ENCODE measurements around the gene HCFC1. TPM values are rescaled to one million over a fixed set of nuclear protein-coding genes. Genes with fewer than 3 reads are reported as not detected.
"Not testable (repeated sequence)": the region's sequence is repeated elsewhere in the genome, so short reads cannot be mapped to it uniquely, and the experiment has no call there.

The HCFC1 gene
- total and polyA plus RNA-seq, 2 experiments from 2014 or later, result 18.9 to 25.0 TPM

DNA sequence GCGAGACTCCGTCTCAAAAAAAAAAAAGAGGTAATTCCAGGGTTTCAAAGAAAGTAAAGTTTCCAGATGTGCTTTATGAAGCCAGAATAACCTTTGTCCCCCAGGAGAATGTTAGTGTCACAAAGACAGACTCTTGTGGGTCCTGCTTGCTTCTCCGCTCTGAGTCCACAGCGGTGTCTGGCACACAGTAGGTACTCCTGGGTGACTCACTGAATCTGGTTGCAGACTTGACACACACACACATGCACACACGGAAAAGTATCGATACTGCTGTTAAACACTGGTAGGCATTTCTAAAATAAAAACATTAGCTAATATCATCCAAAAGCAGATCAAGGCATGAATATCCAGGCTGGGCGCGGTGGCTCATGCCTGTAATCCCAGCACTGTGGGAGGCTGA, 23.9 kb upstream of the HCFC1 start:
- Histone ChIP-seq H3K9me3 (ENCODE audit: low read depth) (no peaks in the 10 kb centered on the region), H3K4me2 (no peak overlapping the region), H3K9me2 (replicated peaks; ENCODE audit: insufficient read depth) (no peaks in the 10 kb centered on the region), H4K20me1 (ENCODE audit: insufficient read depth, poor library complexity, severe bottlenecking) (no peaks in the 10 kb centered on the region), H3K4me1 (ENCODE audit: insufficient read depth) (no peaks in the 10 kb centered on the region), H3K4me3 (no peak overlapping the region), H3K27ac (no peak overlapping the region), H3K36me3 (replicated peaks; ENCODE audit: insufficient read depth, low read depth) (no peaks in the 10 kb centered on the region), H2AFZ (no peak overlapping the region), H3K27me3 (no peaks in the 10 kb centered on the region), H3K79me2 (no peaks in the 10 kb centered on the region)
- WGBS (ENCODE audit: low lambda C conversion rate, missing lambda C conversion rate), result 86% methylated on average over 8 of the region's 8 CpGs
- no peak for DNase-seq (ENCODE audit: low spot score)
- TF ChIP-seq EZH2 (IDR thresholded peaks at IDR 0.05; ENCODE audit: borderline replicate concordance), result no peak
- TF ChIP-seq, protein P1, sequence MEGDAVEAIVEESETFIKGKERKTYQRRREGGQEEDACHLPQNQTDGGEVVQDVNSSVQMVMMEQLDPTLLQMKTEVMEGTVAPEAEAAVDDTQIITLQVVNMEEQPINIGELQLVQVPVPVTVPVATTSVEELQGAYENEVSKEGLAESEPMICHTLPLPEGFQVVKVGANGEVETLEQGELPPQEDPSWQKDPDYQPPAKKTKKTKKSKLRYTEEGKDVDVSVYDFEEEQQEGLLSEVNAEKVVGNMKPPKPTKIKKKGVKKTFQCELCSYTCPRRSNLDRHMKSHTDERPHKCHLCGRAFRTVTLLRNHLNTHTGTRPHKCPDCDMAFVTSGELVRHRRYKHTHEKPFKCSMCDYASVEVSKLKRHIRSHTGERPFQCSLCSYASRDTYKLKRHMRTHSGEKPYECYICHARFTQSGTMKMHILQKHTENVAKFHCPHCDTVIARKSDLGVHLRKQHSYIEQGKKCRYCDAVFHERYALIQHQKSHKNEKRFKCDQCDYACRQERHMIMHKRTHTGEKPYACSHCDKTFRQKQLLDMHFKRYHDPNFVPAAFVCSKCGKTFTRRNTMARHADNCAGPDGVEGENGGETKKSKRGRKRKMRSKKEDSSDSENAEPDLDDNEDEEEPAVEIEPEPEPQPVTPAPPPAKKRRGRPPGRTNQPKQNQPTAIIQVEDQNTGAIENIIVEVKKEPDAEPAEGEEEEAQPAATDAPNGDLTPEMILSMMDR (IDR thresholded peaks at IDR 0.05; ENCODE audit: poor library complexity), result no peak
- TF ChIP-seq EZH2phosphoT487 (IDR thresholded peaks at IDR 0.05; ENCODE audit: low read depth, severe bottlenecking, unreplicated experiment), result no peak

DNA sequence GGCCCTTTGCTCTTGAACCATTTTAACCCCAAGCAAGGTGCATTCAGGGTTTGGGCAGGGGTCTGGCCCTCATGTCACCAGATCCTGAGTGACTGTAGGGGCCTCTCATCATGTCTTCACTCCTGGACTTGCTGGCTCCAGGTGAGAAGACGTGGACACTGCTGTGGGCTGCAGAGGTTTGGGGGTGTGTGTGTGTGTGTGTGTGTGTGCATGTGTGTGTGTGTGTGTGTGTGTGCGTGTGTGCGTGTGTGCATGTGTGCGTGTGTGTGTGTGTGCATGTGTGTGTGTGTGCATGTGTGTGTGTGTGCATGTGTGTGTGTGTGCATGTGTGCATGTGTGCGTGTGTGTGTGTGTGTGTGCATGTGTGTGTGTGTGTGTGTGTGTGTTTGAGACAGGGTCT, 22.8 kb upstream of the HCFC1 start:
- H2AFZ ChIP-seq; H3K4me2 ChIP-seq; H4K20me1 ChIP-seq (ENCODE audit: insufficient read depth, poor library complexity, severe bottlenecking); H3K79me2 ChIP-seq; H3K9me2 ChIP-seq (replicated peaks; ENCODE audit: insufficient read depth); H3K27me3 ChIP-seq; H3K4me3 ChIP-seq; H3K27ac ChIP-seq; H3K9me3 ChIP-seq (ENCODE audit: low read depth); H3K36me3 ChIP-seq (replicated peaks; ENCODE audit: insufficient read depth, low read depth); DNase-seq (ENCODE audit: low spot score); H3K4me1 ChIP-seq (ENCODE audit: insufficient read depth): not testable (repeated sequence)
- whole genome bisulfite sequencing (ENCODE audit: low lambda C conversion rate, missing lambda C conversion rate), result 83% methylated on average over 4 of the region's 5 CpGs

DNA sequence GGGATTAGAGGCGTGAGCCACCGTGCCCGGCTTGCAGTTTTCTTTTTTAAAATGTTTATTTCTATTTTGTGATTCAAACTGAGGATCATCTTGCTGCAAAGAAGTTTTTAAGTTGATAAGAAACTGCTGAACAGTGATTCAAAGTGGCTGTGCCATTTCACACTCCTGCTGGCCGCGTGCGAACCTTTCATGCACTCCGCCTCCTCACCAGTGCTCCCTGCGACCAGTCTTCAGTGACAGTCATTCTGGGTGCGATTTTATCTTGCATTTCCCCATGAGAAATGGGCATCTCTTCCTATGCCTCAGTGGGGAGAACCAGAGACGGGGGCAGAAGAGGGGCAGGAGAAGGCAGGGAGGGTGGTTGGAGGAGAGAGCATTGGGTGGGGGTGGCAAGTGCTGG, 22.4 kb upstream of the HCFC1 start:
- WGBS (ENCODE audit: low lambda C conversion rate, missing lambda C conversion rate), result 91% methylated on average over 10 of the region's 10 CpGs
- no peak overlapping the region for H3K27ac ChIP-seq
- no peaks in the 10 kb centered on the region for H4K20me1 ChIP-seq (ENCODE audit: insufficient read depth, poor library complexity, severe bottlenecking)
- no peaks in the 10 kb centered on the region for H3K4me1 ChIP-seq (ENCODE audit: insufficient read depth)
- no peaks in the 10 kb centered on the region for H3K36me3 ChIP-seq (replicated peaks; ENCODE audit: insufficient read depth, low read depth)
- no peaks in the 10 kb centered on the region for H3K79me2 ChIP-seq
- H3K9me2 ChIP-seq (replicated peaks; ENCODE audit: insufficient read depth), result no peaks in the 10 kb centered on the region
- no peak overlapping the region for H3K4me3 ChIP-seq
- no peak for DNase-seq (ENCODE audit: low spot score)
- TF ChIP-seq EZH2 (IDR thresholded peaks at IDR 0.05; ENCODE audit: borderline replicate concordance) (no peak), EZH2phosphoT487 (IDR thresholded peaks at IDR 0.05; ENCODE audit: low read depth, severe bottlenecking, unreplicated experiment) (no peak)
- TF ChIP-seq, protein P1 (IDR thresholded peaks at IDR 0.05; ENCODE audit: poor library complexity), result no peak
- H3K27me3 ChIP-seq, result no peaks in the 10 kb centered on the region
- H3K9me3 ChIP-seq (ENCODE audit: low read depth), result no peaks in the 10 kb centered on the region
- H2AFZ ChIP-seq, result no peak overlapping the region
- no peak overlapping the region for H3K4me2 ChIP-seq

GRCh38 chrX:153993079-153993478, 21.5 kb upstream of the HCFC1 start:
- 86% methylated on average over 12 of the region's 12 CpGs for WGBS (ENCODE audit: low lambda C conversion rate, missing lambda C conversion rate)
- Histone ChIP-seq H3K9me2 (replicated peaks; ENCODE audit: insufficient read depth) (no peaks in the 10 kb centered on the region), H3K4me2 (no peak overlapping the region), H3K27me3 (no peaks in the 10 kb centered on the region), H3K79me2 (no peaks in the 10 kb centered on the region), H2AFZ (no peak overlapping the region), H3K27ac (no peak overlapping the region), H3K4me3 (no peak overlapping the region), H3K4me1 (ENCODE audit: insufficient read depth) (no peaks in the 10 kb centered on the region), H3K9me3 (ENCODE audit: low read depth) (no peaks in the 10 kb centered on the region), H4K20me1 (ENCODE audit: insufficient read depth, poor library complexity, severe bottlenecking) (no peaks in the 10 kb centered on the region), H3K36me3 (replicated peaks; ENCODE audit: insufficient read depth, low read depth) (no peaks in the 10 kb centered on the region)
- TF ChIP-seq, protein P1 (IDR thresholded peaks at IDR 0.05; ENCODE audit: poor library complexity), result no peak
- no peak for TF ChIP-seq EZH2phosphoT487 (IDR thresholded peaks at IDR 0.05; ENCODE audit: low read depth, severe bottlenecking, unreplicated experiment)
- TF ChIP-seq EZH2 (IDR thresholded peaks at IDR 0.05; ENCODE audit: borderline replicate concordance), result no peak
- no peak for DNase-seq (ENCODE audit: low spot score)

Measured in hepatocyte (in vitro differentiated cells).